ENCODE measurements around the gene TXNRD1.
"Not testable (repeated sequence)": the region's sequence is repeated elsewhere in the genome, so short reads cannot be mapped to it uniquely, and the experiment has no call there.

The TXNRD1 gene

GRCh38 chr12:104190641-104191176, 24.9 kb upstream of the TXNRD1 start:
- no peak for DNase-seq (ENCODE audit: low read depth in 2 of 2)

- no peak for DNase-seq (ENCODE audit: low read depth in 2 of 2)
These were observed 18.3 kb upstream of the TXNRD1 start for GRCh38 chr12:104197264-104197663.

- no peak for DNase-seq (ENCODE audit: low read depth in 2 of 2)
These were observed 15.6 kb upstream of the TXNRD1 start for GRCh38 chr12:104199964-104200363.

- DNase-seq (ENCODE audit: low read depth in 2 of 2), result peak; percentile 38 to 44
These were observed 14.2 kb upstream of the TXNRD1 start for GRCh38 chr12:104201238-104202001.

- no peak for DNase-seq (ENCODE audit: low read depth in 2 of 2)
These were observed 10.7 kb upstream of the TXNRD1 start for GRCh38 chr12:104204690-104205480.

- DNase-seq (ENCODE audit: low read depth in 2 of 2), result no peak
These were observed 8.0 kb upstream of the TXNRD1 start for GRCh38 chr12:104207416-104208205.

- DNase-seq (ENCODE audit: low read depth in 2 of 2), result no peak
These were observed 3.1 kb upstream of the TXNRD1 start for GRCh38 chr12:104212516-104212915.

- DNase-seq (ENCODE audit: low read depth in 2 of 2), result peak; percentile 69 to 70
These were observed 1.6 kb upstream of the TXNRD1 start for GRCh38 chr12:104213952-104214351.

- no peak for DNase-seq (ENCODE audit: low read depth in 2 of 2)
These were observed 944 bp downstream of the TXNRD1 start for GRCh38 chr12:104216521-104216924.

- not testable (repeated sequence) for DNase-seq (ENCODE audit: low read depth in 2 of 2)
These were observed 2.9 kb downstream of the TXNRD1 start for GRCh38 chr12:104218506-104218905.

- DNase-seq (ENCODE audit: low read depth in 2 of 2), result peak in 1 of 2 experiments; percentile 16
These were observed 3.4 kb downstream of the TXNRD1 start for GRCh38 chr12:104218935-104219334.

- peak; percentile 97 for DNase-seq (ENCODE audit: low read depth in 2 of 2)
These were observed 3.8 kb downstream of the TXNRD1 start for GRCh38 chr12:104219361-104219892.

GRCh38 chr12:104219908-104220404, 4.4 kb downstream of the TXNRD1 start:
- peak; percentile 66 for DNase-seq (ENCODE audit: low read depth in 2 of 2)

GRCh38 chr12:104220931-104221330, 5.4 kb downstream of the TXNRD1 start:
- no peak for DNase-seq (ENCODE audit: low read depth in 2 of 2)

- DNase-seq (ENCODE audit: low read depth in 2 of 2), result no peak
These were observed 7.4 kb downstream of the TXNRD1 start for GRCh38 chr12:104222976-104223375.

GRCh38 chr12:104223712-104224111, 8.1 kb downstream of the TXNRD1 start:
- no peak for DNase-seq (ENCODE audit: low read depth in 2 of 2)

- DNase-seq (ENCODE audit: low read depth in 2 of 2), result peak in 1 of 2 experiments; percentile 17
These were observed 11.1 kb downstream of the TXNRD1 start for GRCh38 chr12:104226672-104227071.

GRCh38 chr12:104230304-104231095, 14.9 kb downstream of the TXNRD1 start:
- DNase-seq (ENCODE audit: low read depth in 2 of 2), result no peak

- no peak for DNase-seq (ENCODE audit: low read depth in 2 of 2)
These were observed 17.2 kb downstream of the TXNRD1 start for GRCh38 chr12:104232609-104233280.

GRCh38 chr12:104234926-104235499, 19.4 kb downstream of the TXNRD1 start:
- no peak for DNase-seq (ENCODE audit: low read depth in 2 of 2)

Data from fibroblast of skin of left quadriceps (primary cell).